Mononuclear cell (primary cell): ENCODE data around the gene USP31. TPM values are rescaled to one million over a fixed set of nuclear protein-coding genes. Genes with fewer than 3 reads are reported as not detected.

Experiments
- H3K27me3 ChIP-seq: 2 replicates; pipeline ENCODE4 v1.6.0; 2011; ENCODE audit warnings: low read length, control low read depth; ENCODE audit not compliant: insufficient read depth
- H3K4me1 ChIP-seq: 2 replicates; pipeline ENCODE4 v1.5.1; 2011; ENCODE audit warnings: mild to moderate bottlenecking, low read length, control low read depth; ENCODE audit not compliant: insufficient read depth
- H3K4me3 ChIP-seq: 2 replicates; pipeline ENCODE4 v1.5.1; 2011; ENCODE audit warnings: mild to moderate bottlenecking, low read length, moderate library complexity
- H3K9me3 ChIP-seq: 2 replicates; pipeline ENCODE4 v1.5.1; 2011; ENCODE audit warnings: low read depth, mild to moderate bottlenecking, control low read depth, low read length
- total RNA-seq: library from RNA; depleted of rRNA; stranded (reverse); fragments of >200 nt; gene quantifications from one replicate; pipeline ENCODE4 v1.2.3, GENCODE V29; 2012

The USP31 gene
- total RNA-seq, 1 donor: 2.5 TPM

DNA sequence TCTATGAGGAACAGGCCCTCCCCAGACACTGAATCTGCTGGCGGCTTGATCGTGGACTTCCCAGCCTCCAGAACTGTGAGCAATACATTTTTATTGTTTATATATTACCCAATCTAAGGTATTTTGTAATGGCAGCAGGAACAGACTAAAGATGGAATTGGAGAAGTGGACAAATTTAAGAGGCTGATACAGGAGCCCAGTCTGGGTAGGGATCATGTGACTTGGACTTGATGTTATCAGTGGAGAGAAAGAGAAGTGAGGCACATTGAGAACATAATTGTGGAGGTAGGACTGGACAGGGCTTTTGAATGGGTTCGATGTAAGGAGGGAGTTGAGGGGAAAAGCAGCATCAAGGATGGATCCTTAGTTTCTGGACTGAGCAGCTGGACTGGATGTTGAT, 93.8 kb downstream of the USP31 start:
- H3K27me3 ChIP-seq: peaks cover 5% of the 10 kb centered on the region
- H3K4me1 ChIP-seq: no peaks in the 10 kb centered on the region
- H3K4me3 ChIP-seq: no peak overlapping the region
- H3K9me3 ChIP-seq: no peaks in the 10 kb centered on the region

- Histone ChIP-seq H3K4me3 (no peak overlapping the region), H3K4me1 (no peaks in the 10 kb centered on the region), H3K9me3 (no peaks in the 10 kb centered on the region), H3K27me3 (peaks cover 10% of the 10 kb centered on the region)
Measured at GRCh38 chr16:23052908-23053580, 96.2 kb downstream of the USP31 start.

GRCh38 chr16:23052221-23052620, 97.0 kb downstream of the USP31 start:
- no peak overlapping the region for H3K4me3 ChIP-seq
- no peaks in the 10 kb centered on the region for H3K9me3 ChIP-seq

GRCh38 chr16:23051587-23051986, 97.7 kb downstream of the USP31 start:
- H3K4me1 ChIP-seq: no peaks in the 10 kb centered on the region
- peaks cover 11% of the 10 kb centered on the region for H3K27me3 ChIP-seq
- no peaks in the 10 kb centered on the region for H3K9me3 ChIP-seq

More at GRCh38 chr16:23052221-23052620, 97.0 kb downstream of the USP31 start:
- H3K4me1 ChIP-seq: no peaks in the 10 kb centered on the region
- H3K27me3 ChIP-seq: peaks cover 12% of the 10 kb centered on the region

GRCh38 chr16:23048164-23048563, 101.1 kb downstream of the USP31 start:
- H3K27me3 ChIP-seq: peaks cover 15% of the 10 kb centered on the region
- H3K4me1 ChIP-seq: no peaks in the 10 kb centered on the region
- no peak overlapping the region for H3K4me3 ChIP-seq
- no peaks in the 10 kb centered on the region for H3K9me3 ChIP-seq

More at GRCh38 chr16:23051587-23051986, 97.7 kb downstream of the USP31 start:
- no peak overlapping the region for H3K4me3 ChIP-seq

GRCh38 chr16:23045025-23045424, 104.2 kb downstream of the USP31 start:
- H3K27me3 ChIP-seq: peaks cover 12% of the 10 kb centered on the region
- no peak overlapping the region for H3K4me3 ChIP-seq
- H3K4me1 ChIP-seq: no peaks in the 10 kb centered on the region
- H3K9me3 ChIP-seq: no peaks in the 10 kb centered on the region

DNA sequence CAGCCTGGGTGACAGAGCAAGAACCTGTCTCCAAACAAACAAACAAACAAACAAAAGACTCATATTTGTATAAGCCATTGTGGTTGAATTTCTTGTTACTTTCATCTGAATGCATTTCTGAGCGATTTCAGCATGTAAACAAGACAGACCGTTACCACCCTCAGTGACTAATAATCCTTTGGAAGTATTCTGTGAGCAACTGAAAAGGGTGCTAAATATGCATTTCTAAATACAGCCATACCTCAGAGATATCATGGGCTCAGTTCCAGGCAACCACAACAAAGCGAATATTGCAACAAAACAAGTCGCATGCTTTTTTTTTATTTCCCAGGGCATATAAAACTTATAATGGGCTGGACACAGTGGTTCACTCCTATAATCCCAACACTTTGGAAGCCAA, 109.0 kb downstream of the USP31 start:
- Histone ChIP-seq H3K27me3 (peaks cover 6% of the 10 kb centered on the region), H3K9me3 (no peaks in the 10 kb centered on the region), H3K4me1 (no peaks in the 10 kb centered on the region), H3K4me3 (no peak overlapping the region)

DNA sequence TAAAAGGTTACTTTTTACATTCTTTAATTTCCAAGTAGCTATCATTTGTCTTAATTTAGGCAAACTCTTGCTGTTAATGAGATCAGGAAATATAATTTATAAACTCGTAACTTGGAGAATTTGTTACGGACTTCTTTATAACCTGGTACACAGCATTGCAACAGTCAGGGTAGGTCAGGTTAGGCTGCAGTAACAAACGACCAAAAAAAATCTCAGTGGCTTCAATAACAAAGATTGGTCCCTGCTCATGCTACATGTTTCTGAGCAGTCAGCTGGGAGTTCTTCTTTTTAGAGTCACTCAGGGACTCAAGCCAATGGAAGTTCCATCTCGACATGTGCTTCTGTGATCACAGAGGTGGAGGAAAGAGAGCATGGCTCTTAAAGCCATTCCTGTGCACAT, 110.1 kb downstream of the USP31 start:
- H3K4me1 ChIP-seq: no peaks in the 10 kb centered on the region
- H3K27me3 ChIP-seq: peaks cover 2% of the 10 kb centered on the region
- no peak overlapping the region for H3K4me3 ChIP-seq
- H3K9me3 ChIP-seq: no peaks in the 10 kb centered on the region

DNA sequence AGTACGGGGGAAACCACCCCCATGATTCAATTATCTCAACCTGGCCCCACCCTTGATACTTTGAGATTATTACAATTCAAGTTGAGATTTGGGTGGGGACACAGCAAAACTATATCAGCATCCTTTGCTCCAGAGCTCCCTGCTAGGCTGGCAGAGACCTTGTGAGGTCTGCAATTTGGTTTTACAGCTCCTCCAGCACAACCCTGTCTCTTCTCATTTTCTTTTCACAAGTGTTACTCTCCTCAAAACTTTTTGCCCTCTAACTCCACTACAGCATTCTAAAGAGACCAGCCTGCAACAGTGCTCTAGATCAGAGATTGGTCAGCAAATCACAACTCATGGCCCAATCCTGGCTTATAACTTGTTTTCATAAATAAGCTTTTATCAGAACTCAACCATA, 114.0 kb downstream of the USP31 start:
- H3K4me3 ChIP-seq: no peak overlapping the region
- H3K4me1 ChIP-seq: no peaks in the 10 kb centered on the region
- no peaks in the 10 kb centered on the region for H3K27me3 ChIP-seq
- no peaks in the 10 kb centered on the region for H3K9me3 ChIP-seq

DNA sequence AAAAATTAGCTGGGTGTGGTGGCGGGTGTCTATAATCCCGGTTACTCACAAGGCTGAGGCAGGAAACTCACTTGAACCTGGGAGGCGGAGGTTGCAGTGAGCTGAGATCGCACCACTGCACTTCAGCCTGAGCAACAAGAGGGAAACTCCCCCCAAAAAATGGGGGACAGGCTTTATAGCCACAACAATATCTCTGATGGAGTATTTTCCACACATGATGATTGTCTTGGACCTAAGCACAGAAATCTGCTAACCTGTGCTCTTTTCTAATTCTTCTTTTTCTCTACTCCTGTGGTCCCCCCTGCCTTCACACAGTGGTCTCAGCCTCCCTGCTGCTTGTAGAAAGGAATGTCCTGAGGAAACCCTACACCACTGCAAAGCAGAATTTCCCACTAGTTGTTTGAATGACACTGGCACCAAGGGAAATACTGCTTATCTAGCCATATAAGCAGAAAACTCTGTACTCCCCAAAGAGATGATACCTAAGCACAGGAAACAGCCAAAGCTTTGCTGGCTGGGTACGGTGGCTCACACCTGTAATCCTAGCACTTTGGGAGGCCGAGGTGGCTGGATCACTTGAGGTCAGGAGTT, 117.6 kb downstream of the USP31 start:
- H3K27me3 ChIP-seq: no peaks in the 10 kb centered on the region
- no peaks in the 10 kb centered on the region for H3K9me3 ChIP-seq
- H3K4me1 ChIP-seq: no peaks in the 10 kb centered on the region
- no peak overlapping the region for H3K4me3 ChIP-seq

DNA sequence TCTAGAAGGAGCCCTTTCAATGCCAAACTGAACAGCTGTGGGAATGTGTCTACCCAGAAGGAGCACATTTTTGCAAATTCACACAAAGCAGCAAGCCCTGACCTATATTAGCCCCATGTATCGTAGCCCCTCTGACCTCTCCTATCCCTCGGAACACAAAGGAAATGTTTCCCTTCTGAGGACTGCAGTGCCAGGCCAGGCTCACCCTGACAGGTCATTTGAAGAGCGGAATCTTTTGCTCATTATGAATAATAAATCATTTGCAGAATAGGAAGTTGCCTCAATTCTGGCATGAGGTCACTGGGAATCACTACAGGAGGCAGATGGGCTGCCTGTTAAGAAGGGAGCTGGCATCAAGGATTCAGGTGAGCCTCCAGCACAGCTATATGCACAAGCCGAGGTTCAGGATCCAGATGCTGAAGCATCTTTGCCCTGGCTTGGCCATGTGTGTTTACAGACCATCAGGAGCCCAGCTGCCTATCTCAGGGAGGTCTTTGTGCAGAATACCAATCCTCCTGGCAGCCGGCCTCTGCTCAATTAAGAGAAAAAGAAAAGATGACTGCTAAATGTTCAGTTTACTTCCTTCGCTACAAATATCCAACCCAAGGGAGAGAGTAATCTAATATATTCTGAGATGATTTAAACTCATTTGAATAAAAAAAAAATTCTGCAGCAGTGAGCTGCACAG, 119.4 kb downstream of the USP31 start:
- Histone ChIP-seq H3K4me3 (no peak overlapping the region), H3K27me3 (no peaks in the 10 kb centered on the region), H3K4me1 (no peaks in the 10 kb centered on the region), H3K9me3 (no peaks in the 10 kb centered on the region)

GRCh38 chr16:23027386-23027785, 121.9 kb downstream of the USP31 start:
- Histone ChIP-seq H3K4me1 (no peaks in the 10 kb centered on the region), H3K9me3 (no peaks in the 10 kb centered on the region), H3K4me3 (no peak overlapping the region), H3K27me3 (no peaks in the 10 kb centered on the region)

GRCh38 chr16:23026784-23027362, 122.4 kb downstream of the USP31 start:
- no peaks in the 10 kb centered on the region for H3K27me3 ChIP-seq
- H3K9me3 ChIP-seq: no peaks in the 10 kb centered on the region
- H3K4me3 ChIP-seq: no peak overlapping the region
- H3K4me1 ChIP-seq: no peaks in the 10 kb centered on the region

- Histone ChIP-seq H3K27me3 (no peaks in the 10 kb centered on the region), H3K4me1 (no peaks in the 10 kb centered on the region), H3K9me3 (no peaks in the 10 kb centered on the region), H3K4me3 (no peak overlapping the region)
Measured at GRCh38 chr16:23025692-23026307, 123.5 kb downstream of the USP31 start.

- no peaks in the 10 kb centered on the region for H3K9me3 ChIP-seq
- no peak overlapping the region for H3K4me3 ChIP-seq
- no peaks in the 10 kb centered on the region for H3K4me1 ChIP-seq
- no peaks in the 10 kb centered on the region for H3K27me3 ChIP-seq
Measured at GRCh38 chr16:23024044-23024443, 125.2 kb downstream of the USP31 start.
